ENCODE results near the gene VTA1. TPM values are rescaled to one million over a fixed set of nuclear protein-coding genes. Genes with fewer than 3 reads are reported as not detected.
A peak's percentile ranks its signal among the peaks of the same experiment; 100 is the strongest.
"Not testable (repeated sequence)": the region's sequence is repeated elsewhere in the genome, so short reads cannot be mapped to it uniquely, and the experiment has no call there.

The VTA1 gene, protein sequence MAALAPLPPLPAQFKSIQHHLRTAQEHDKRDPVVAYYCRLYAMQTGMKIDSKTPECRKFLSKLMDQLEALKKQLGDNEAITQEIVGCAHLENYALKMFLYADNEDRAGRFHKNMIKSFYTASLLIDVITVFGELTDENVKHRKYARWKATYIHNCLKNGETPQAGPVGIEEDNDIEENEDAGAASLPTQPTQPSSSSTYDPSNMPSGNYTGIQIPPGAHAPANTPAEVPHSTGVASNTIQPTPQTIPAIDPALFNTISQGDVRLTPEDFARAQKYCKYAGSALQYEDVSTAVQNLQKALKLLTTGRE
- total RNA-seq (2014; rRNA removed; shearing (Covaris generic)): 93.8 and 108 TPM in 2 replicates
- polyA plus RNA-seq (2016; fragmentation: Nextera tagmentation; extraction: Ambion mirVana): 121 and 130 TPM in 2 replicates

DNA sequence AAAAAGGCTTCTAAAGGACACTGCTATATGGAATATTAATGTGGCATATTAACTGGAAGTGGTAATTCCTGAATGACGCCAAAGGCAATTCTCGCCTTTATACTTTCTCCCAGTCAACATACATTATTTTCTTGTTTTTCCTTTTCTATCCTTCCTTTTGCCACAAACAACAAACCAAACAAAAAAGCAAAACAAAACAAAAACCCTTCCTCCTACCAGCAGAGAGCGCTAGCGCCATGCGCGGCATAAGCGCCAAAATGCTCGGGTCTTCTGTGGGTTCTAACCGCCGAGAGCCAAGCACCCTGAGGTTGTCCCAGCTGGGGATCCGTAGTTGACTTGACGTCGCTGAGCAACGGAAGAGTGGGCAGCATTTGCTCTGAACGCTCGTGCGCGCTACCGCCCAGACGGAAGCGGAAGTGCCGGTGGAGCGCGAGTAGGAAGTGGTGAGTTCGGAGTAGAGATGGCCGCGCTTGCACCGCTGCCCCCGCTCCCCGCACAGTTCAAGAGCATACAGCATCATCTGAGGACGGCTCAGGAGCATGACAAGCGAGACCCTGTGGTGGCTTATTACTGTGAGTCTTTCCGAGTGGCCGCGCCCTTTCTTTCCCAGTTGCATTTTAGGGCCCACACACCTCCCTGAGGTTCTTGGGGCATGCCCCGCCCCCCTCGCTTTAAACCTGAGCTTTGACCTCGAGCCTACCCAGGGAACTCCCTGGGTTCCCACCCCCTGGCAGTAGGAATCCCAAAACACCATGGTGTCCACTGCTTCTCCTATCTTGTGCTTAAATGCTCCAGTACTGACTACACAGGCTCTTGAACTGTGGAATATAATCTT is at the start of gene VTA1, which contains the start of gene NMBR:
VTA1 (plus strand) TSS at position 436 of the 835 bp plus-strand sequence; CDS start at position 461, 25 bp downstream.
NMBR (minus strand) TSS at position 295 of the 835 bp plus-strand sequence. CDS start 58,464 bp downstream, outside the sequence.
- no peaks in the 10 kb centered on the region for H3K9me2 ChIP-seq (ENCODE audit: insufficient read depth)
- TF ChIP-seq EZH2phosphoT487 (IDR thresholded peaks at IDR 0.05; ENCODE audit: insufficient read depth, low read depth) (no peak), EZH2 (IDR thresholded peaks at IDR 0.05; ENCODE audit: insufficient read depth, poor library complexity, severe bottlenecking) (no peak)
- H3K9me3 ChIP-seq (ENCODE audit: low read depth): no peaks in the 10 kb centered on the region
- no peaks in the 10 kb centered on the region for H3K36me3 ChIP-seq (ENCODE audit: low read depth)
- no peaks in the 10 kb centered on the region for H3K27me3 ChIP-seq (replicated peaks; ENCODE audit: insufficient read depth)
- H3K27ac ChIP-seq: peak within 1 kb of the TSS; percentile 26; the same call in 1 of the 2 replicates
- peak; percentile 100 for DNase-seq
- H3K4me1 ChIP-seq (ENCODE audit: insufficient read depth): peaks cover 28% of the 10 kb centered on the region
- H3F3A ChIP-seq (ENCODE audit: insufficient read depth): peaks cover 8% of the 10 kb centered on the region
- peak within 1 kb of the TSS; percentile 100 for H3K4me3 ChIP-seq
- WGBS, 2 experiments (ENCODE audit: low coverage in 1 of 2, low lambda C conversion rate in 2 of 2, missing lambda C conversion rate in 2 of 2): 0 to 1% methylated on average over 38 of the region's 38 CpGs
- H2AFZ ChIP-seq: peak within 1 kb of the TSS; percentile 99
- H3K79me2 ChIP-seq (ENCODE audit: insufficient read depth): peaks cover 54% of the 10 kb centered on the region
- in situ Hi-C loops (cut with MboI): no loop called here
- no peaks in the 10 kb centered on the region for H4K20me1 ChIP-seq (ENCODE audit: insufficient read depth)
- peak within 1 kb of the TSS; percentile 98 for H3K4me2 ChIP-seq (ENCODE audit: unreplicated experiment)
- peak within 1 kb of the TSS; percentile 91 for H3K9ac ChIP-seq

DNA sequence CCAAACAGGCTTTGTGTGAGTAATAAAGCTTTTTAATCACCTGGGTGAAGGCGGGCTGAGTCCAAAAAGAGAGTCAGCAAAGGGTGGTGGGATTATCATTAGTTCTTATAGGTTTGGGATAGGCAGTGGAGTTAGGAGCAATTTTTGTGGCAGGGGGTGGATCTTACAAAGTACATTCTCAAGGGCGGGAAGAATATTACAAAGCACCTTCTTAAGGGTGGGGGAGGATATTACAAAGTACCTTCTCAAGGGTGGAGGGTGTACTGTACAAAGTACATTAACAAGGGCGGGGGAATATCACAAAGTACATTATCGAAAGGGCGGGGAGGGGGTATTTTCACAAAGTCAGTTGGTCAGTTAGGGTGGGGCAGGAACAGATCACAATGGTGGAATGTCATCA is 42.2 kb upstream of the VTA1 start:
- H3K9me3 ChIP-seq (ENCODE audit: low read depth); H3K9me2 ChIP-seq (ENCODE audit: insufficient read depth); H3K27ac ChIP-seq; H3K27me3 ChIP-seq (replicated peaks; ENCODE audit: insufficient read depth); H4K20me1 ChIP-seq (ENCODE audit: insufficient read depth); H3K4me1 ChIP-seq (ENCODE audit: insufficient read depth); DNase-seq; H3K36me3 ChIP-seq (ENCODE audit: low read depth); H2AFZ ChIP-seq; H3F3A ChIP-seq (ENCODE audit: insufficient read depth); H3K4me3 ChIP-seq; H3K4me2 ChIP-seq (ENCODE audit: unreplicated experiment); H3K9ac ChIP-seq; H3K79me2 ChIP-seq (ENCODE audit: insufficient read depth): not testable (repeated sequence)
- WGBS, 2 experiments (ENCODE audit: low coverage in 1 of 2, low lambda C conversion rate in 2 of 2, missing lambda C conversion rate in 2 of 2): 85 to 88% methylated on average over 5 of the region's 5 CpGs
- in situ Hi-C loops (cut with MboI): loop anchor here (25.0 kb wide), 1 partner anchor 418 kb away; no protein-coding TSS in a partner anchor

DNA sequence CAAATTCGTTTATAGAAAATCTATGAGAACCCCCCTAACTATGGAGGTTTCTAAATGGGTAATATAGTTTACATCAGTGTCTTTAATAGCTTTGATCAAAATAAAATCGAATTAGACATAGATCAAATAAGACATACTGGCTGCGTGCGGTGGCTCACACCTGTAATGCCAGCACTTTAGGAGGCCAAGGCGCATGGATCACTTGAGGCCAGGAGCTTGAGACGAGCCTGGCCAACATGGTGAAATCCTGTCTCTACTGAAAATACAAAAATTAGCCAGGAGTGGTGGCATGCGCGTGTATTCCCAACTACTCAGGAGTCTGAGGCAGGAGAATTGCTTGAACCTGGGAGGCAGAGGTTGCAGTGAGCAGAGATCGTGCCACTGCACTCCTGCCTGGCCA is 36.2 kb upstream of the VTA1 start:
- in situ Hi-C loops (cut with MboI): loop anchor here (25.0 kb wide), 1 partner anchor 424 kb away; no protein-coding TSS in a partner anchor
- not testable (repeated sequence) for H2AFZ ChIP-seq; H3K27me3 ChIP-seq (replicated peaks; ENCODE audit: insufficient read depth); H3K4me1 ChIP-seq (ENCODE audit: insufficient read depth); H3K9me3 ChIP-seq (ENCODE audit: low read depth); H3K4me2 ChIP-seq (ENCODE audit: unreplicated experiment); H3K4me3 ChIP-seq; H3K36me3 ChIP-seq (ENCODE audit: low read depth); H3F3A ChIP-seq (ENCODE audit: insufficient read depth); H3K27ac ChIP-seq; H3K79me2 ChIP-seq (ENCODE audit: insufficient read depth); H3K9me2 ChIP-seq (ENCODE audit: insufficient read depth); DNase-seq; H3K9ac ChIP-seq; H4K20me1 ChIP-seq (ENCODE audit: insufficient read depth)
- WGBS, 2 experiments (ENCODE audit: low coverage in 1 of 2, low lambda C conversion rate in 2 of 2, missing lambda C conversion rate in 2 of 2): 89 to 90% methylated on average over 9 of the region's 9 CpGs

DNA sequence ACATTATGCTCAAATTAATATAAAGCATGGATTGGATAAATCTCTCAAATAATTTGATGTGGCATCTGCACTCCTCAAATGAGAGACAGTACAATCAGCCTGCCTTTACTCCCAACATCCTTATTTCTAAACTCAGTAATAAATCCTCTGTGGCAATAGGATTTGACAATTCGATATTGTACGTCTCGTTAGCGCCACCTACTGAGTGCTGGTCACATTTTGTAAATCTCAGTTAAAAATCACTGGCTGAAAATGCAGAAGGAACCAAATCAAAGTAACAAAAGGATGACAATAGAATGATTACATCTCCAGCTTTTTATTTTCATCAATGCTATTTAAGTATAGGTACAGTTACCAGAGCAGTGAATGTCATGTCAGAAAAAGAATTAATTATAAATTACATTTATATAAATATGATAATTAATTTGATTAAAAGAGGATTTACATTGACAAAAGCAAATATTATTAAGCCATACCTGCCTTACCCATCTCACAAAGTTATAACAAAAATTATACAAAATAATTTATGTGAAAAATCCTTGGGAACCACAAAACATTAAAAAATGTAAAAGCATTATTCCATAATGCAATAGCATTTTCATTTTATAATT is 34.5 kb upstream of the VTA1 start:
- Histone ChIP-seq H3K79me2 (ENCODE audit: insufficient read depth) (no peaks in the 10 kb centered on the region), H3K4me3 (no peak overlapping the region), H3K27ac (no peak overlapping the region), H3K4me2 (ENCODE audit: unreplicated experiment) (no peak overlapping the region), H4K20me1 (ENCODE audit: insufficient read depth) (no peaks in the 10 kb centered on the region), H3K9me2 (ENCODE audit: insufficient read depth) (no peaks in the 10 kb centered on the region), H3F3A (ENCODE audit: insufficient read depth) (no peaks in the 10 kb centered on the region), H3K9ac (no peak overlapping the region), H3K27me3 (replicated peaks; ENCODE audit: insufficient read depth) (no peaks in the 10 kb centered on the region), H2AFZ (no peak overlapping the region), H3K4me1 (ENCODE audit: insufficient read depth) (no peaks in the 10 kb centered on the region), H3K36me3 (ENCODE audit: low read depth) (no peaks in the 10 kb centered on the region), H3K9me3 (ENCODE audit: low read depth) (no peaks in the 10 kb centered on the region)
- WGBS, 2 experiments (ENCODE audit: low coverage in 1 of 2, low lambda C conversion rate in 2 of 2, missing lambda C conversion rate in 2 of 2): 1 to 2% methylated on average over 4 of the region's 4 CpGs
- in situ Hi-C loops (cut with MboI): loop anchor here (25.0 kb wide), 1 partner anchor 425 kb away; no protein-coding TSS in a partner anchor
- peak; percentile 75 for DNase-seq
- TF ChIP-seq EZH2phosphoT487 (IDR thresholded peaks at IDR 0.05; ENCODE audit: insufficient read depth, low read depth): no peak
- TF ChIP-seq EZH2 (IDR thresholded peaks at IDR 0.05; ENCODE audit: insufficient read depth, poor library complexity, severe bottlenecking): no peak
